AG09319 (cell line): ENCODE results near the gene AGPAT4.

Experiments used
- DNase-seq: peaks from one replicate; pipeline ENCODE4 v3.0.0-alpha.2; 2010; ENCODE audit warnings: low read depth; ENCODE audit errors: extremely low read depth
- TF ChIP-seq, protein P1 (sequence below): IDR thresholded peaks from 2 replicates; pipeline ENCODE4 v1.5.1; 2011; ENCODE audit warnings: low read depth, mild to moderate bottlenecking, inconsistent platforms, low read length, moderate library complexity

AGPAT4 gene

DNA sequence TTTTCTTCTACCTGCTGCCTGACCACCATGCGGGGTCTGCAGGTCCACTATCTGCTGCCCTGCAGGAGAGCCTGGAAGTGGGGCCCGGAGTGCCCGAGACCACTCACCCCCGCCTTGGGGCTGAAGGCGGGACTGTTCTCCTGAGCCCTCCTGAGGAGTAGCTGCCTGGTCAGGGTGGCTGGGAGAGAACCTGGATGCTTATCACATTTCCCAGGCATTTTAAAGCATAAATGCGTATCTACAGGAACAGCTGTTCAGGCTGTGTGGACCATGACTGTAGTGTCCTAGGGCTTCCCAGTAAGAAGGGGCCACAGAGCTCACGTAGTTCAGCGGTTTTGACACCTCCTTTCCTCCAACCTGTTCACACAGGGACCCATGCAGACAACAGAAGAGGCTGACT is 123.3 kb downstream of the AGPAT4 start:
- no peak for DNase-seq
- TF ChIP-seq, protein P1, sequence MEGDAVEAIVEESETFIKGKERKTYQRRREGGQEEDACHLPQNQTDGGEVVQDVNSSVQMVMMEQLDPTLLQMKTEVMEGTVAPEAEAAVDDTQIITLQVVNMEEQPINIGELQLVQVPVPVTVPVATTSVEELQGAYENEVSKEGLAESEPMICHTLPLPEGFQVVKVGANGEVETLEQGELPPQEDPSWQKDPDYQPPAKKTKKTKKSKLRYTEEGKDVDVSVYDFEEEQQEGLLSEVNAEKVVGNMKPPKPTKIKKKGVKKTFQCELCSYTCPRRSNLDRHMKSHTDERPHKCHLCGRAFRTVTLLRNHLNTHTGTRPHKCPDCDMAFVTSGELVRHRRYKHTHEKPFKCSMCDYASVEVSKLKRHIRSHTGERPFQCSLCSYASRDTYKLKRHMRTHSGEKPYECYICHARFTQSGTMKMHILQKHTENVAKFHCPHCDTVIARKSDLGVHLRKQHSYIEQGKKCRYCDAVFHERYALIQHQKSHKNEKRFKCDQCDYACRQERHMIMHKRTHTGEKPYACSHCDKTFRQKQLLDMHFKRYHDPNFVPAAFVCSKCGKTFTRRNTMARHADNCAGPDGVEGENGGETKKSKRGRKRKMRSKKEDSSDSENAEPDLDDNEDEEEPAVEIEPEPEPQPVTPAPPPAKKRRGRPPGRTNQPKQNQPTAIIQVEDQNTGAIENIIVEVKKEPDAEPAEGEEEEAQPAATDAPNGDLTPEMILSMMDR = no peak

DNA sequence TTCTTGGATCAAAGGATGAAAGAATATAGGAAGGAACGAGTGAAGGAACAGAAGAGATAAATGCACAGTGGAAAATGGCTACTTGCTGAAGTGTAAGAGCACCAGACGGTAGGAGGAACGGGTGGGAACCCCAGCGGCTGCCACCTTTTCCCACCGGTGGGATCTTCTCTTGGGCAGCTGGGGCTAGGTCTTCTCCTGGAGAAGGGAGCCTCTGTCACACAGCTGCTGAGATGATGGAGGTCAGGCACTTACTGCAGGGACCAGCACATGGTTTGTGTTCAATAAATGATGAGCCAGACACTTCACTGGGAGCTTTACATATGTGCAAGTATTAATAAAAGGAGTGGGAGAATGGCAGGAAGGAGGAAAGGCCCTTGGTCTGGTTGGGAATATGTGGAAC is 123.7 kb downstream of the AGPAT4 start:
- TF ChIP-seq, protein P1 = no peak
- no peak for DNase-seq

DNA sequence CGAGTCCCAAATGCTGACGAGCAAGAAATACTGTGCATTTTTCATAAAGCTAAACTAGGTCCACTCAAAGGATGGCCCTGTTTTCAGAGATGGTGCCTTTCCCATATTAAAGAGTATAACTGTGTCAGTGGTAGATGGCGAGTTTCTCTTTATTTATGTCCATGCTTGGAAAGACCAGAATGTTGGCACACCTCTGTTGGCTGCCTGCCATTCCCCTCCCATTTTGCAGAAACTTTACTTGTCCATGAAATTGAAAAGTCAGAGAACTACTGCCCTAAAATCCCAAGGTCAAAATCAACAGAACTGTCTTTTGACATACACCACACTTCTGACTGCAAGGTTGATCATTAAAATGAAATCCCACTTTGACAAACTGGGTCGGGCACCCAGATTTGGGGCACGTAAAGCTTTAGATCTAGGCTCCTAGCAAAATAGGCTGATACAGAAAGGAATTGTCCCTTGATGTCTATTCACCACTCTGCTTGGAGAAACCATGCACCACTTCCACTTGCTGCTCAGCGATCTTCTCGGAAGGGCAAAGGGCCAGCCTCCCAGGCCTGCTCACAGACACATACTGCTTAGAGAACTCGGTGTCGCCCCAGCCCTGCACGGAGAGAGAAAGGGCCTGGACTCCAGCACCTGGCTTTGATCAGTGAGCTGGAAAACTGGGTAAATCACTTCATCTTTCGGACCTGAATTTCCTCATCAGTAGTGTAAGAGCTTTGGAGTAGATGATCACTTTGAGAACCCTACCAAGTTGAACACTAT is 130.0 kb downstream of the AGPAT4 start:
- TF ChIP-seq, protein P1 = no peak
- DNase-seq = no peak

DNA sequence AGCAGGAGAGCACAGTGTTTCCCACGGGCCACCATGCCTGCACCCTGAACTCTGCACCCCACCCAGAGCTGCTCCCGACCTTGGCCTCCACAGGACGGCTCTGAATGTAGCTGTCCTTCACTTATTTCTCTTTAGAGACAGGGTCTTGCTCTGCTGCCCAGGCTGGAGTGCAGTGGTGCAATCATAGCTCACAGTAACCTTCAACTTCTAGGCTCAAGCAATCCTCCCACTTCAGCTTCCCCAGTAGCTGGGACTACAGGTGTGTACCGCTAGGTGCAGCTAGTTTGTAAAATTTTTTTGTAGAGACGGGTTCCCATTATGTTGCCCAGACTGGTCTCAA is 130.9 kb downstream of the AGPAT4 start:
- DNase-seq = no peak
- TF ChIP-seq, protein P1 = no peak

DNA sequence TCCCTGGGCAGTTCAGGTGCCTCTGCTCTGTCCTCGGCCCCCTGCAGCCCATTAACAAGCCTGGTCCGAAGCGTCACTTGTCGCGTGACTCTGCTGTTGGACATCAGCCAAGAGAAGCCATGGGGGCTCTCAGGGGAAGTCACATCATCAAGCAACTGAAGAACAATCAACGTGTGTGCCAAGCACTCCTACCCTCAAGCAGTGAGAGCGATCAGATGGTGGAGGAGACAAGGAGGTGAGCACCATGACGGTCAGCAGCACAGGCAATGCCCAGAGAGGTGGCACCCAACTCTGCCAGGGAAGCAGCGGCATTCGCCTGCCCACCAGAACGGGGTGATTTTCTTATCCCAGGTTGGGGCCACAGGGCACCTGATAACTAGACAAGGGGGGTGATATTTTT is 132.7 kb downstream of the AGPAT4 start:
- no peak for DNase-seq
- TF ChIP-seq, protein P1 = no peak

DNA sequence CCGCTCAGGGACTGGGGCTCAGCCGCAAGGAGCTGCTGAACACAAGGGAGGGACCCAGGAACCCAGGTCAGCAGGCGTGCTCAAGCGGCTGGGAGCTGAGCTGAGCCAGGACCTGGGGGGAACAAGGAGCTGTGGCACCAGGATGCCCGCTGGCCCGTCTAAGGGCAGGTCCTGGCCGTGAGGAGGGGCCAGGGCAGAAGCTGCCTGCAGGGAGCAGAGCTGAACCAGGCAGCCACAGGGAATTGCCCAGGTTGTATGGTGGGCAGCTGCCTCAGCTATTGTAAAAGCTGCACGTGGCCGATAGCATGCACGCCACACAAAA is 133.3 kb downstream of the AGPAT4 start:
- TF ChIP-seq, protein P1 = no peak
- no peak for DNase-seq

DNA sequence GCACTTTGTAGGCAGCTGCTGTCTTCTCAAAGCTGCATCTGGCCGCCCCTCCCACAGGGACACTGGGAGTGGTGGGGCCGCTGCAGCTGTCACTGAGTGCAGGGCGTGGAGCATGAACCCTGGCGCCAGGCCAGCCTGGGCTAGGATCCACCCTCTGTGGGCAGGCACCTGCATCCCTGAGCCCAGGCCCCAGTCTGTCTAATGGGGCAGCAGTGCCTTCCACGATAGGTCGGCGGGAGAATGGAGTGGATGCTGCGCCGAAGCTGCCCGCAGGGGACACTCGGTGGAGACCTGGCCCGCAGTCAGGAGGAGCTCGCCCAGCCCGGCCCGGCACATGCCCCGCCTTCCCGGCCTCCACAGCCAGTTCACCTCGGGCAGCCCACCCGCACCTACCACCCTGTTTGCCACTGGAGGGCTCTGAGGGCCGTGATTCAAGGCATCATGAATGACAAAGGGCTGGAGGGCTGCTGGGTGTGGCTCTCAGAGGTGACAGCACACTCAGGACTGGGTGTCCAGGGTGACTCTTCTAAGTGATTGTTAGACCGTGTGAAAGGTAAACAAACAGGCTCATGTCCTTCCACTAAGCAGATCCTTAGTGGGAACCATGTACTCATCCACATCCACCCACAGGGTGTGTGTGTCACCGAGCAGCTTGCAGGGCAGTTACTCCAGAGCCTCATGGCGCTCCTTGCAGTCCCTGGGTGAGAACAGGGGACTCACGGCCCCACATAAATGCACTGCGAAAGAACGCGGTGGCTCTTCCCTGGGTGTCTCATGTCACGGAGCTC is 133.9 kb downstream of the AGPAT4 start:
- TF ChIP-seq, protein P1 = no peak
- no peak for DNase-seq
